Measurements from ENCODE around the gene ARF1. TPM values are rescaled to one million over a fixed set of nuclear protein-coding genes. Genes with fewer than 3 reads are reported as not detected.
A peak's percentile ranks its signal among the peaks of the same experiment; 100 is the strongest.

Gene ARF1
- total and polyA plus RNA-seq, 2 of the 8 experiments (the other 6 are each of a cell fraction or from before 2014, with no cell fraction given), result 265 to 471 TPM

DNA sequence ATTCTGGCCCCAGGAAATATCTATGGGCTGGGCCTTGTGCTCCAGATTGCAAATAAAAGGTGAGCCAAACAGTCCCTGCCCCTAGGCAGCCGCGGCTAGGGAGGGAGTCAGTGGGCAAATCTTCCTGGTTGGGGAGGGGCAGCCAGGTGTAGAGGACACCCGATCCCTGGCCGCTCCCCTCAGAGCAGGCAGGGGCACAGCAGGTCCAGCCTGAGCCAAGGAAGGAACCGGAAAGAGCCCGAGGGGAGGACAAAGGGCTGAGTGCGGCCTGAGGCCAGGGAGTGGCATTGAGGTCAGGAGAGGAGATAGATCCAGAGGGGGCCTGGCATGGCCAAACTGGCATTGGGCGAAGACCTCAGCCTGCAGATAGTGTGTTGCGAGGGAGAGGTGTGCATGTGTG is 36.6 kb upstream of the ARF1 start:
- H2BK120ac ChIP-seq (replicated peaks; ENCODE audit: low read depth, low read length), result no peak overlapping the region
- H3K14ac ChIP-seq (ENCODE audit: insufficient read length), result no peak overlapping the region
- no peak for FAIRE-seq
- no peak overlapping the region for H3K4me3 ChIP-seq (ENCODE audit: extremely low read depth in 1 of 4, insufficient read depth in 2 of 4, low read depth in 3 of 4, low read length in 4 of 4)
- no peak overlapping the region for H3K4me2 ChIP-seq (ENCODE audit: insufficient read depth in 1 of 2, low read depth in 2 of 2, low read length in 2 of 2)
- H3K23ac ChIP-seq (ENCODE audit: insufficient read length), result no peak overlapping the region
- peaks cover 2 to 29% (median 16%) of the 10 kb centered on the region in 4 experiments for H3K27me3 ChIP-seq (replicated peaks in 1 of 4; ENCODE audit: control insufficient read depth in 3 of 4, extremely low read depth in 1 of 4, insufficient read depth in 3 of 4, low read length in 3 of 4)
- H3K56ac ChIP-seq (replicated peaks; ENCODE audit: insufficient read length, low read depth, low read length), result no peak overlapping the region
- H3K4me1 ChIP-seq (replicated peaks in 1 of 4; ENCODE audit: control insufficient read depth in 3 of 4, insufficient read depth in 4 of 4, low read length in 3 of 4), result peaks cover 0 to 11% (median 3%) of the 10 kb centered on the region in 4 experiments; a peak in 4 of 7 replicates
- peaks cover 2 to 14% of the 10 kb centered on the region in 2 experiments for H4K20me1 ChIP-seq (replicated peaks in 1 of 2; ENCODE audit: control insufficient read depth in 1 of 2, insufficient read depth in 2 of 2, low read length in 2 of 2)
- H4K5ac ChIP-seq (ENCODE audit: insufficient read length, low read depth, low read length), result no peak overlapping the region
- 0 out of 2 replicates have a peak overlapping the region, but pooled peaks have one; percentile 43 for H2BK12ac ChIP-seq (ENCODE audit: low read depth, low read length)
- no peaks in the 10 kb centered on the region for H3K9me3 ChIP-seq (ENCODE audit: insufficient read depth in 2 of 2, low read depth in 1 of 2, low read length in 1 of 2)
- 0 out of 2 replicates have a peak overlapping the region, but pooled peaks have one; percentile 80 for H2BK20ac ChIP-seq (ENCODE audit: low read length)
- H3K18ac ChIP-seq (ENCODE audit: extremely low read depth, low read length), result no peak overlapping the region
- no peak overlapping the region for H2AFZ ChIP-seq (ENCODE audit: low read length)
- POLR2A ChIA-PET (ENCODE audit: partially characterized antibody), result no interaction called here
- H2BK5ac ChIP-seq (ENCODE audit: low read depth, low read length), result no peak overlapping the region; the same call in 1 of the 2 replicates
- 74% methylated on average over 9 of the region's 9 CpGs; no CpG with 5 or more reads in 1 of the 2 experiments for WGBS, 2 experiments (ENCODE audit: extremely low coverage in 1 of 2, insufficient coverage in 1 of 2, insufficient read length in 1 of 2, insufficient replicate concordance in 2 of 2, low coverage in 1 of 2, low lambda C conversion rate in 2 of 2, missing lambda C conversion rate in 1 of 2)
- H4K8ac ChIP-seq (ENCODE audit: extremely low read depth, insufficient read depth, low read length), result no peak overlapping the region; the same call in 1 of the 2 replicates
- no peaks in the 10 kb centered on the region for H3K79me1 ChIP-seq (ENCODE audit: low read depth, low read length)
- no peak overlapping the region for H3K4ac ChIP-seq (replicated peaks; ENCODE audit: insufficient read length, low read depth, low read length)
- H2AK5ac ChIP-seq (ENCODE audit: low read depth, low read length), result no peak overlapping the region
- H3K36me3 ChIP-seq (ENCODE audit: control insufficient read depth in 2 of 4, insufficient read depth in 4 of 4, low read length in 3 of 4), result no peaks in the 10 kb centered on the region
- H3K27ac ChIP-seq (ENCODE audit: low read depth, low read length), result no peak overlapping the region
- DNase-seq (ENCODE audit: low read depth in 1 of 2, low spot score in 2 of 2), result peak in 1 of 2 experiments; percentile 47
- no peak overlapping the region for H4K91ac ChIP-seq (replicated peaks; ENCODE audit: insufficient read length, low read length)
- 0 out of 2 replicates have a peak overlapping the region, but pooled peaks have one; percentile 29 for H2BK15ac ChIP-seq (ENCODE audit: low read length)
- CTCF ChIA-PET (ENCODE audit: partially characterized antibody), result interaction anchor here (2.2 kb wide), 1 partner anchor 28 kb away, joined by 9 read pairs; no protein-coding TSS in a partner anchor
- H3K9ac ChIP-seq (replicated peaks in 1 of 4; ENCODE audit: extremely low read depth in 1 of 4, low read depth in 3 of 4, low read length in 3 of 4), result no peak overlapping the region
- peaks cover 22% of the 10 kb centered on the region for H3K23me2 ChIP-seq (ENCODE audit: low read depth, low read length)
- H3K79me2 ChIP-seq (ENCODE audit: control insufficient read depth in 1 of 2, insufficient read depth in 2 of 2, low read length in 2 of 2), result no peaks in the 10 kb centered on the region
- no peak for TF ChIP-seq JUN (IDR thresholded peaks at IDR 0.05; ENCODE audit: low read depth, low read length)
- no peak for TF ChIP-seq EGR1 (IDR thresholded peaks at IDR 0.05; ENCODE audit: borderline replicate concordance, low read depth, low read length)
- TF ChIP-seq, protein P1, sequence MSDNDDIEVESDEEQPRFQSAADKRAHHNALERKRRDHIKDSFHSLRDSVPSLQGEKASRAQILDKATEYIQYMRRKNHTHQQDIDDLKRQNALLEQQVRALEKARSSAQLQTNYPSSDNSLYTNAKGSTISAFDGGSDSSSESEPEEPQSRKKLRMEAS (IDR thresholded peaks at IDR 0.05), result no peak
- TF ChIP-seq EP300 (IDR thresholded peaks at IDR 0.05; ENCODE audit: borderline replicate concordance in 1 of 2, low read depth in 2 of 2, low read length in 2 of 2), result no peak
- no peak for TF ChIP-seq CHD1 (IDR thresholded peaks at IDR 0.05; ENCODE audit: low read depth, low read length)
- TF ChIP-seq RFX5 (IDR thresholded peaks at IDR 0.05; ENCODE audit: borderline replicate concordance, low read depth, low read length), result no peak
- TF ChIP-seq SP4 (IDR thresholded peaks at IDR 0.05; ENCODE audit: low read length), result no peak
- no peak for TF ChIP-seq SP2 (IDR thresholded peaks at IDR 0.05; ENCODE audit: low read length)
- TF ChIP-seq MAFK (IDR thresholded peaks at IDR 0.05; ENCODE audit: low read depth, low read length), result no peak
- TF ChIP-seq POU5F1 (IDR thresholded peaks at IDR 0.05; ENCODE audit: low read depth, low read length), result no peak
- TF ChIP-seq FOSL1 (IDR thresholded peaks at IDR 0.05; ENCODE audit: insufficient read depth, low read depth, low read length), result no peak
- TF ChIP-seq, protein P2, sequence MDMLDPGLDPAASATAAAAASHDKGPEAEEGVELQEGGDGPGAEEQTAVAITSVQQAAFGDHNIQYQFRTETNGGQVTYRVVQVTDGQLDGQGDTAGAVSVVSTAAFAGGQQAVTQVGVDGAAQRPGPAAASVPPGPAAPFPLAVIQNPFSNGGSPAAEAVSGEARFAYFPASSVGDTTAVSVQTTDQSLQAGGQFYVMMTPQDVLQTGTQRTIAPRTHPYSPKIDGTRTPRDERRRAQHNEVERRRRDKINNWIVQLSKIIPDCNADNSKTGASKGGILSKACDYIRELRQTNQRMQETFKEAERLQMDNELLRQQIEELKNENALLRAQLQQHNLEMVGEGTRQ (IDR thresholded peaks at IDR 0.05; ENCODE audit: low read length), result no peak
- TF ChIP-seq YY1 (IDR thresholded peaks at IDR 0.05; ENCODE audit: low read depth, low read length), result no peak
